Stimulated activated CD8-positive, alpha-beta memory T cell treated with anti-CD3 and anti-CD28 coated beads, Interleukin-4, amount 100 ng/mL, for 4 hours (primary cell): ENCODE results near the gene TRIM44.
"Not testable (repeated sequence)": the region's sequence is repeated elsewhere in the genome, so short reads cannot be mapped to it uniquely, and the experiment has no call there.

ENCODE experiments used
- DNase-seq, 2 donors: peaks; one replicate each; pipeline ENCODE4 v3.0.0-alpha.2; 2020; ENCODE audit warnings: low read depth in 2 of 2, low spot score in 1 of 2

The TRIM44 gene

GRCh38 chr11:35715677-35716076 lies 53.1 kb downstream of the TRIM44 start:
- DNase-seq: not testable (repeated sequence)

GRCh38 chr11:35717043-35717442 lies 54.5 kb downstream of the TRIM44 start:
- no peak for DNase-seq

- DNase-seq: no peak
These were observed 54.9 kb downstream of the TRIM44 start for GRCh38 chr11:35717520-35717919.

GRCh38 chr11:35721651-35722282 lies 59.2 kb downstream of the TRIM44 start:
- DNase-seq: no peak

GRCh38 chr11:35722641-35723040 lies 60.1 kb downstream of the TRIM44 start:
- no peak for DNase-seq

GRCh38 chr11:35723493-35723892 lies 60.9 kb downstream of the TRIM44 start:
- no peak for DNase-seq

GRCh38 chr11:35723913-35724312 lies 61.3 kb downstream of the TRIM44 start:
- no peak for DNase-seq

- DNase-seq: no peak
These were observed 63.3 kb downstream of the TRIM44 start for GRCh38 chr11:35725885-35726284.

- DNase-seq: no peak
These were observed 64.6 kb downstream of the TRIM44 start for GRCh38 chr11:35727140-35727539.

- no peak for DNase-seq
These were observed 67.7 kb downstream of the TRIM44 start for GRCh38 chr11:35730254-35730653.

- no peak for DNase-seq
These were observed 72.3 kb downstream of the TRIM44 start for GRCh38 chr11:35734669-35735410.

- DNase-seq: no peak
These were observed 72.8 kb downstream of the TRIM44 start for GRCh38 chr11:35735411-35735810.

GRCh38 chr11:35735903-35736302 lies 73.3 kb downstream of the TRIM44 start:
- no peak for DNase-seq

GRCh38 chr11:35736952-35737351 lies 74.4 kb downstream of the TRIM44 start:
- no peak for DNase-seq

- no peak for DNase-seq
These were observed 77.7 kb downstream of the TRIM44 start for GRCh38 chr11:35740061-35740799.

- no peak for DNase-seq
These were observed 80.3 kb downstream of the TRIM44 start for GRCh38 chr11:35742707-35743454.

GRCh38 chr11:35746356-35747153 lies 84.0 kb downstream of the TRIM44 start:
- no peak for DNase-seq

GRCh38 chr11:35747668-35748067 lies 85.1 kb downstream of the TRIM44 start:
- no peak for DNase-seq

GRCh38 chr11:35748644-35749043 lies 86.1 kb downstream of the TRIM44 start:
- no peak for DNase-seq

- no peak for DNase-seq
These were observed 87.7 kb downstream of the TRIM44 start for GRCh38 chr11:35750315-35750714.
